GM19463 (cell line): ENCODE results near the gene BAIAP3.

ENCODE experiments used
- ATAC-seq: cut with Tn5 transposase; IDR thresholded peaks from one replicate; pipeline ENCODE4 v1.9.1; 2021; ENCODE audit warnings: mild to moderate bottlenecking, moderate library complexity; ENCODE audit not compliant: unreplicated experiment

BAIAP3 gene

DNA sequence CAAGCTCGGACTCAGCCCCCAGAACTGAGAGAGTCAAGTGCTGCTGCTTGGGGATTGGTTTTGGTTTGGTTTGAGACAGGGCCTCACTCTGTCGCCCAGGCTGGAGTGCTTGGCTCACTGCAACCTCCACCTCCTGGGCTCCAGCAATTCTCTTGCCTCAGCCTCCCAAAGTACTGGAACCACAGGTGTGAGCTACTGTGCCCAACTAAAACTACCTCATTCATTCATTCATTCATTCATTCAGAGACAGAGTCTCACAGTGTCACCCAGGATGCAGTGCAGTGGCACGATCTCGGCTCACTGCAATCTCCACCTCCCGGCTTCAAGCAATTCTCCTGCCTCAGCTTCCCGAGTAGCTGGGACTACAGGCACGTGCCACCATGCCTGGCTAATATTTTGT is 56.3 kb downstream of the BAIAP3 start:
- no peak for ATAC-seq

- no peak for ATAC-seq
These were observed 56.9 kb downstream of the BAIAP3 start for GRCh38 chr16:1390239-1390779.

DNA sequence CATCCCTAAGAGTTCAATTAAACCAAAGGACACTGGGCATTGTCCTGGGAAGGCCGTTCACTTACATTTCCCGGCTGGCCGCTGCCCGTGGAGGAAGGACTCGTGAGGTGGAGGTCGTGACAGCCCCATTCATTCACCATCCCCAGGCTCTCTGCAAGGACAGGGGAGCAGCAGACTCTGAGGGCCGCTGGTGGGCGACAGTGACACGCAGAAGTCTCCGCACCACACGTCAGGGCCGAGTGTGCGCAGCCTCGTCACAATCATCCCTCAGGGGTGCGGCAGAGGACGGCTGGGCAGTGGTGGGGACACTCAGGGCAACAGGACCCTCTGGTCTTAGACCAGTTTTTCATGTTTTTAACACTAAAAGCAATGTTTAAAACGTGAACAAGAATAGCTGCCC is 59.4 kb downstream of the BAIAP3 start:
- no peak for ATAC-seq

- ATAC-seq, result no peak
These were observed 60.2 kb downstream of the BAIAP3 start for GRCh38 chr16:1393613-1394176.

GRCh38 chr16:1394367-1394951 is 61.0 kb downstream of the BAIAP3 start:
- no peak for ATAC-seq

- no peak for ATAC-seq
These were observed 62.1 kb downstream of the BAIAP3 start for GRCh38 chr16:1395444-1396031.

DNA sequence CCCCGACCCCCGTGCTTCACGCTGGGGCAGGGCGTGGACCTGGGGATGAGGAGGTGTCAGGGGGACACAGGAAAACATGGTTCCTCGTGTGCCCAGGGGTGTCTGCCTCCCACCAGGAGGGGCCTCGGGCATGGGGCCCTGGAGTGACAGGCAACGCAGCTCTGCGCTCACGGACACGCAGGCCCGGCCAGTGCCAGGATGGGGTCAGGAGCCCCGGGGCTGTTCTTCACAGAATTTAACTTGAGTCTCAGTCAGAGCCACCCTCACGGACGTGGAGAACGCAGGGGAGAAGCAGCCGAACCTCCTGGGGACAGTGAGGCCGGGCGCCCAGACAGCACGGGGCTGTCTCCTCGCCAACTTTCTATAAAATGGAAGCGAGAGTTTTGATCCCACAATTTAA is 64.3 kb downstream of the BAIAP3 start:
- ATAC-seq, result no peak

DNA sequence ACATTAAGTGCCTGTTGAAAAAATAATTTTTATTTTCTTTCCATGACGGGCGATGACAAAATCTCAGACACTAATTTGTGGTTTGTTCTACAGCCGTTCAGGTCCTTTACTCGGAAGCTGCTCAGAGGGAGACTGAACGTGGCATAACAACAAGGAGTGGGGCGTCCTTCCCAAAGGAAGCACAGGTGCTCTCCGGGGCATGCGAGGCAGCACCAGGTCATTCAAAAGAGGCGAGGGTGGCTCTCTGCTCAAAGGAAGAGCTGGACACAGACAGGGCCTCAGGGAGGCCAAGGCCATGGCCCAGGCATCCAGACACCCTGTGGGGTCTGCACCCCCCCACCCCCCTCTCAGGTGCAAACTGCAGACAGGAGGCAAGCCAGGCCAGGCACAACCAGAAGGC is 64.9 kb downstream of the BAIAP3 start:
- ATAC-seq, result no peak
